PC-9 (cell line): ENCODE results near the gene TMEM106A. TPM values are rescaled to one million over a fixed set of nuclear protein-coding genes. Genes with fewer than 3 reads are reported as not detected.

ENCODE experiments used
- BruUV-seq: library from RNA; stranded (reverse); fragments of 400-500 nt; replicated peaks from 2 replicates; lab custom pipeline; 2021; lab: Mats Ljungman, UMichigan
- CTCF ChIA-PET: fragments of 300-600 bp; sonication (Branson Sonifier 250); formaldehyde crosslinking; loops from one replicate; lab custom pipeline; 2022; ENCODE audit warnings: antibody characterized with exemption; lab: Charles Lee
- POLR2A ChIA-PET: fragments of 300-600 bp; sonication (Branson Sonifier 250); formaldehyde crosslinking; loops from one replicate; lab custom pipeline; 2022; ENCODE audit warnings: antibody characterized with exemption; ENCODE audit not compliant: unreplicated experiment; lab: Charles Lee
- DNase-seq, 2 experiments: peaks; one replicate each; pipeline versions ENCODE4 v3.0.0 to v3.0.0-alpha.2; 2015 to 2022; ENCODE audit warnings: mixed read lengths in 1 of 2
- H2AFZ ChIP-seq: fragments of 200-600 bp; sonication (generic); 2 replicates; pipeline ENCODE4 v1.8.1; 2017; ENCODE audit warnings: antibody characterized with exemption
- H3F3A ChIP-seq: fragments of 200-600 bp; sonication (generic); 2 replicates; pipeline ENCODE4 v1.8.1; 2017; ENCODE audit warnings: antibody characterized with exemption, mild to moderate bottlenecking, low read depth; ENCODE audit not compliant: insufficient read depth
- H3K27ac ChIP-seq: fragments of 200-600 bp; sonication (generic); 2 replicates; pipeline ENCODE4 v1.6.1; 2016; ENCODE audit warnings: mixed run types
- H3K27me3 ChIP-seq: fragments of 200-600 bp; sonication (generic); 2 replicates; pipeline ENCODE4 v1.6.1; 2016; ENCODE audit warnings: low read depth, mixed run types; ENCODE audit not compliant: insufficient read depth
- H3K36me3 ChIP-seq: fragments of 200-600 bp; sonication (generic); 2 replicates; pipeline ENCODE4 v1.6.1; 2016; ENCODE audit warnings: low read depth, mixed run types
- H3K4me1 ChIP-seq: fragments of 200-600 bp; sonication (generic); replicated peaks from 2 replicates; pipeline ENCODE4 v1.6.1; 2016; ENCODE audit warnings: mixed run types; ENCODE audit not compliant: insufficient read depth
- H3K4me2 ChIP-seq: fragments of 200-600 bp; sonication (generic); 2 replicates; pipeline ENCODE4 v1.6.1; 2017; ENCODE audit warnings: mixed run types
- H3K4me3 ChIP-seq: fragments of 200-600 bp; sonication (generic); 2 replicates; pipeline ENCODE4 v1.6.1; 2016; ENCODE audit warnings: mixed run types
- H3K79me2 ChIP-seq: fragments of 200-600 bp; sonication (generic); 2 replicates; pipeline ENCODE4 v1.6.1; 2017; ENCODE audit warnings: low read depth, mixed run types
- H3K9me2 ChIP-seq: fragments of 200-600 bp; sonication (generic); 2 replicates; pipeline ENCODE4 v1.8.1; 2017; ENCODE audit warnings: mild to moderate bottlenecking; ENCODE audit not compliant: insufficient read depth
- H3K9me3 ChIP-seq: fragments of 200-600 bp; sonication (generic); 2 replicates; pipeline ENCODE4 v1.8.1; 2016; ENCODE audit warnings: low read depth; ENCODE audit not compliant: insufficient read depth
- H4K20me1 ChIP-seq: fragments of 200-600 bp; sonication (generic); 2 replicates; pipeline ENCODE4 v1.8.1; 2017; ENCODE audit not compliant: insufficient read depth
- CTCF ChIP-seq: fragments of 200-600 bp; sonication (generic); conservative IDR thresholded peaks from 2 replicates; pipeline ENCODE4 v1.6.1; 2017; ENCODE audit warnings: mixed run types, antibody characterized with exemption, mild to moderate bottlenecking, moderate library complexity
- EZH2 ChIP-seq: fragments of 200-600 bp; sonication (generic); IDR thresholded peaks from 2 replicates; pipeline ENCODE4 v1.8.0; 2017; ENCODE audit warnings: antibody characterized with exemption, low read depth
- intact Hi-C: fragments of 100-400 bp; cut with micrococcal nuclease; formaldehyde crosslinking; loops from one replicate; pipeline ENCODE4 v1.10.0; 2022; ENCODE audit not compliant: unreplicated experiment
- total RNA-seq: library from RNA; stranded (reverse); gene quantifications from 2 replicates; pipeline ENCODE4 v1.2.3, GENCODE V29; 2021

TMEM106A gene
- total RNA-seq, 1 experiment from 2014 or later = 8.3 TPM

GRCh38 chr17:43219001-43219400, 7.3 kb downstream of the TMEM106A start:
- intact Hi-C loops = no loop called here
- Histone ChIP-seq H3K4me2 (no peak overlapping the region), H3K9me2 (no peaks in the 10 kb centered on the region), H3K4me1 (no peaks in the 10 kb centered on the region), H3K36me3 (no peaks in the 10 kb centered on the region), H3K27me3 (no peaks in the 10 kb centered on the region), H3K4me3 (no peak overlapping the region), H3F3A (no peaks in the 10 kb centered on the region), H2AFZ (no peak overlapping the region), H3K27ac (no peak overlapping the region), H3K9me3 (no peaks in the 10 kb centered on the region), H4K20me1 (no peaks in the 10 kb centered on the region), H3K79me2 (no peaks in the 10 kb centered on the region)
- TF ChIP-seq CTCF (no peak), EZH2 (no peak)
- ChIA-PET CTCF (no interaction called here), POLR2A (interaction anchor here (0.6 kb wide), 1 partner anchor 97 kb away, joined by 3 read pairs; no protein-coding TSS in a partner anchor)
- no peak for DNase-seq
- BruUV-seq = no TSS peak

- no peak for DNase-seq
- Histone ChIP-seq H2AFZ (no peak overlapping the region), H3K4me3 (no peak overlapping the region), H4K20me1 (no peaks in the 10 kb centered on the region), H3K27ac (no peak overlapping the region), H3K9me3 (no peaks in the 10 kb centered on the region), H3K27me3 (no peaks in the 10 kb centered on the region), H3K36me3 (no peaks in the 10 kb centered on the region), H3K4me2 (no peak overlapping the region), H3K9me2 (no peaks in the 10 kb centered on the region), H3K79me2 (no peaks in the 10 kb centered on the region), H3K4me1 (no peaks in the 10 kb centered on the region), H3F3A (no peaks in the 10 kb centered on the region)
- BruUV-seq = no TSS peak
- ChIA-PET POLR2A (no interaction called here), CTCF (no interaction called here)
- intact Hi-C loops = no loop called here
- TF ChIP-seq CTCF = no peak
- no peak for TF ChIP-seq EZH2
Observed at GRCh38 chr17:43219746-43220380, 8.2 kb downstream of the TMEM106A start.

- POLR2A ChIA-PET = no interaction called here
- DNase-seq = no peak
- no peaks in the 10 kb centered on the region for H3K36me3 ChIP-seq
- no peaks in the 10 kb centered on the region for H4K20me1 ChIP-seq
- intact Hi-C loops = no loop called here
- TF ChIP-seq CTCF (no peak), EZH2 (no peak)
- H2AFZ ChIP-seq = no peak overlapping the region
- H3K27me3 ChIP-seq = no peaks in the 10 kb centered on the region
- BruUV-seq = no TSS peak
- no peak overlapping the region for H3K4me2 ChIP-seq
- H3K4me3 ChIP-seq = no peak overlapping the region
- no peaks in the 10 kb centered on the region for H3K4me1 ChIP-seq
- no peak overlapping the region for H3K27ac ChIP-seq
- no peaks in the 10 kb centered on the region for H3K79me2 ChIP-seq
- H3F3A ChIP-seq = no peaks in the 10 kb centered on the region
- no peaks in the 10 kb centered on the region for H3K9me3 ChIP-seq
- no peaks in the 10 kb centered on the region for H3K9me2 ChIP-seq
- CTCF ChIA-PET = no interaction called here
Observed at GRCh38 chr17:43220511-43221125, 8.9 kb downstream of the TMEM106A start.
